ENCODE data around the gene S100A9.

DNA sequence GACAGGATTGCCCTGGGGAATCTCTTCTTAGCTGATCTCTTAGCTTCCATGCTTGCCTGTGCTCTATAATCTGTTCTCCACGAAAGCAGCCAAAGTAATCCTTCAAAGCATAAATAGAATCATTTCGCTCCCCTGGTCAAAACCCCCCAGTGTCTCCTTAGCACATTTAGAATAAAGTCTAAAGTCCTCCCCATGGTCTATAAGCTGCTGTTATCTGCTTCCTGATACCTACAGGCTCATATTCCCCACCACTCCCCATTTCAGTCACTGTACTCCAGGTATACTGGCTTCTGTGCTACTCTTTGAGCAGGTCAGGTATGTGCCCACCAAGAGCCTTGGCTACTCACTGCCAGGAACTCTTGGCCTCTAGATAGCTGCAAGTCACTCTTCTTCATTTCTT lies 14.9 kb downstream of the S100A9 start:
- TF ChIP-seq NFIC (IDR thresholded peaks at IDR 0.05) (no peak), EP300 (IDR thresholded peaks at IDR 0.05; ENCODE audit: borderline replicate concordance) (no peak), YY1 (IDR thresholded peaks at IDR 0.05; ENCODE audit: low read depth) (no peak), RAD21 (IDR thresholded peaks at IDR 0.05; ENCODE audit: low read depth) (no peak), ZBTB7A (IDR thresholded peaks at IDR 0.05; ENCODE audit: low read depth) (no peak), CEBPB (IDR thresholded peaks at IDR 0.05) (no peak)
- TF ChIP-seq, protein P1, sequence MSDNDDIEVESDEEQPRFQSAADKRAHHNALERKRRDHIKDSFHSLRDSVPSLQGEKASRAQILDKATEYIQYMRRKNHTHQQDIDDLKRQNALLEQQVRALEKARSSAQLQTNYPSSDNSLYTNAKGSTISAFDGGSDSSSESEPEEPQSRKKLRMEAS (IDR thresholded peaks at IDR 0.05), result no peak
